ENCODE data around the gene KIF5A.

GRCh38 chr12:57623811-57624390 is 74.1 kb downstream of the KIF5A start:
- TF ChIP-seq CTCF (IDR thresholded peaks at IDR 0.05) (no peak), POLR2A (IDR thresholded peaks at IDR 0.05) (no peak)
